PC-3 (cell line): Measurements from ENCODE around the gene ELMOD3. TPM values are rescaled to one million over a fixed set of nuclear protein-coding genes. Genes with fewer than 3 reads are reported as not detected.
A peak's percentile ranks its signal among the peaks of the same experiment; 100 is the strongest.

Experiments
- ATAC-seq: fragments of 200-7000 bp; cut with Tn5 transposase; 2 replicates; pipeline ENCODE4 v1.9.1; 2020; ENCODE audit warnings: mild to moderate bottlenecking, moderate library complexity
- BruUV-seq: library from RNA; stranded (reverse); fragments of 400-500 nt; replicated peaks from 2 replicates; lab custom pipeline; 2021; lab: Mats Ljungman, UMichigan
- CTCF ChIA-PET: fragments of 300-600 bp; sonication (Branson Sonifier 250); formaldehyde crosslinking; loops from one replicate; lab custom pipeline; 2022; ENCODE audit warnings: antibody characterized with exemption; lab: Charles Lee
- POLR2A ChIA-PET: fragments of 300-600 bp; sonication (Branson Sonifier 250); formaldehyde crosslinking; loops from one replicate; lab custom pipeline; 2022; ENCODE audit warnings: antibody characterized with exemption; ENCODE audit not compliant: unreplicated experiment; lab: Charles Lee
- DNase-seq: peaks from one replicate; pipeline ENCODE4 v3.0.0-alpha.2; 2015
- H2AFZ ChIP-seq: fragments of 300-600 bp; sonication (generic); 2 replicates; pipeline ENCODE4 v1.6.0; 2016; ENCODE audit warnings: antibody characterized with exemption, low read length
- H3F3A ChIP-seq: fragments of 300-600 bp; sonication (generic); one replicate; pipeline ENCODE4 v1.6.0; 2017; ENCODE audit warnings: antibody characterized with exemption, low read length, control low read depth, mild to moderate bottlenecking; ENCODE audit not compliant: unreplicated experiment
- H3K27ac ChIP-seq: fragments of 300-600 bp; sonication (generic); 2 replicates; pipeline ENCODE4 v1.5.1; 2016; ENCODE audit warnings: mild to moderate bottlenecking, low read length
- H3K27me3 ChIP-seq: fragments of 300-600 bp; sonication (generic); 2 replicates; pipeline ENCODE4 v1.6.1; 2016; ENCODE audit warnings: low read length, mixed read lengths
- H3K36me3 ChIP-seq: fragments of 300-600 bp; sonication (generic); 2 replicates; pipeline ENCODE4 v1.6.1; 2016; ENCODE audit warnings: low read depth, mixed run types, low read length, mixed read lengths
- H3K4me1 ChIP-seq: fragments of 300-600 bp; sonication (generic); 2 replicates; pipeline ENCODE4 v1.5.1; 2016; ENCODE audit warnings: low read length; ENCODE audit not compliant: insufficient read depth
- H3K4me2 ChIP-seq: fragments of 300-600 bp; sonication (generic); 2 replicates; pipeline ENCODE4 v1.6.0; 2016; ENCODE audit warnings: low read length
- H3K4me3 ChIP-seq: fragments of 300-600 bp; sonication (generic); 2 replicates; pipeline ENCODE4 v1.5.1; 2016; ENCODE audit warnings: mild to moderate bottlenecking, low read length, mixed read lengths
- H3K79me2 ChIP-seq: fragments of 300-600 bp; sonication (generic); 2 replicates; pipeline ENCODE4 v1.6.1; 2017; ENCODE audit warnings: low read length, mixed read lengths
- H3K9ac ChIP-seq: fragments of 300-600 bp; sonication (generic); 2 replicates; pipeline ENCODE4 v1.6.0; 2016; ENCODE audit warnings: mild to moderate bottlenecking, low read length
- H3K9me2 ChIP-seq: fragments of 300-600 bp; sonication (generic); replicated peaks from 2 replicates; pipeline ENCODE4 v1.6.1; 2016; ENCODE audit warnings: mixed run types, low read length, mixed read lengths
- H3K9me3 ChIP-seq: fragments of 300-600 bp; sonication (generic); 2 replicates; pipeline ENCODE4 v1.6.1; 2016; ENCODE audit warnings: low read length, mixed read lengths
- H4K20me1 ChIP-seq: fragments of 300-600 bp; sonication (generic); 2 replicates; pipeline ENCODE4 v1.6.1; 2016; ENCODE audit warnings: low read length, mixed read lengths
- CTCF ChIP-seq: fragments of 300-600 bp; sonication (generic); conservative IDR thresholded peaks from 2 replicates; pipeline ENCODE4 v1.5.1; 2017; ENCODE audit warnings: antibody characterized with exemption, low read depth, mild to moderate bottlenecking, low read length
- EZH2 ChIP-seq: fragments of 300-600 bp; sonication (generic); IDR thresholded peaks from one replicate; pipeline ENCODE4 v1.6.1; 2017; ENCODE audit warnings: antibody characterized with exemption, mild to moderate bottlenecking, low read length; ENCODE audit not compliant: unreplicated experiment
- EZH2phosphoT487 ChIP-seq: fragments of 300-600 bp; sonication (generic); IDR thresholded peaks from 2 replicates; pipeline ENCODE4 v1.6.1; 2018; ENCODE audit warnings: mild to moderate bottlenecking, antibody characterized with exemption, low read length, borderline replicate concordance
- intact Hi-C: fragments of 100-400 bp; cut with micrococcal nuclease; formaldehyde crosslinking; loops from 2 replicates; pipeline ENCODE4 v1.9.0; 2023
- total RNA-seq: library from RNA; depleted of rRNA; stranded (reverse); fragments of >200 nt; gene quantifications from 2 replicates; pipeline ENCODE4 v1.2.3, GENCODE V29; 2014

ELMOD3 gene
- total RNA-seq, 1 experiment from 2014 or later, result 19.0 TPM

DNA sequence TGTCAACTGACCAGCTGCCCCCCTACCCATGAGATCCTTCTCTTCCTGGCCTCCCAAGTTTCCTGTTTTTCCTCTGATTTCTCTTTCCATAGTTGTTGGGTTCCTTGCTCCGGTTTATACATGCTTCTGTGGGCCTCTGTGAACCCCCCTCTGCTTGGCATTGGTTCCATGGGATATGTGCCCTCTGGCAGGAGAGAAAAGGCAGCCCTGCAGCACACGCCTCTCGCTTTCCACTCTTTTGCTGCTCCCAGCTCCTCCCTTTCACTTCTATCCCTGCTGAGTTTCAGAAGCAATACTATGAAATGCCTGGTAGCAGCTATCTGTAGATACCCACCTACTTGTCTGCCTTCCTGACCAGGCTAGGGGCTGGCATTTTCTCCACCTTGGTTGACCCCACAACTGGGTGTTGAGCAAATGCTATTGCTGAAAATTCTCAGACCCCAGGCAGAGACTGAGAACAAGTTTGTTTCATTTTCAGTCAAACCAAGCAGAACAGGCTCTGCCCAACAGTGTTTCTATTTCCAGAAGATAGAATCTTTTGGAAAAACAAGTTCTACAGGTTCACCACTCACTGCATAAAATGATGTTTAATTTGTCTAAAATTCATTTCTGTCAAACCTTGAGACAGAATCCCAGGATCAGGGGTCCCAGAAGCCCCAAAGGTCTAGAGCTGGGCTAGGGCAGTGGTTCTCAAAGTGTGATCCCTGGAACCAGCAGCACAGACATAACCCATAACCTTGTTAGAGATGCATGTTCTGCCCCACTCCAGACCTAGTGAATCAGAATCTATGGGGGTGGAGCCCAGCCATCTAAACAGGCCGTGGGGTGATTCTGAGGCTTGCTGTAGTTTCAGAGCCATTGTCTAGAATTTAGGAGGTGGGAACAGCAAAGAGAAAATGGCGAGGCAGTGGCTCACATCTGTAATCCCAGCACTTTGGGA lies 42.2 kb downstream of the ELMOD3 start:
- CTCF ChIA-PET, result no interaction called here
- ATAC-seq (peak; percentile 40; the same call in 1 of the 2 replicates), DNase-seq (peak; percentile 70)
- no peaks in the 10 kb centered on the region for H3F3A ChIP-seq
- H3K4me2 ChIP-seq, result peak overlapping the region; percentile 83
- POLR2A ChIA-PET, result interaction anchor here (0.6 kb wide), 1 partner anchor 180 kb away, joined by 4 read pairs; no protein-coding TSS in a partner anchor
- H3K36me3 ChIP-seq, result peaks cover 3% of the 10 kb centered on the region; the same call in 1 of the 2 replicates
- no peak overlapping the region for H2AFZ ChIP-seq
- H3K27me3 ChIP-seq, result no peaks in the 10 kb centered on the region
- H3K27ac ChIP-seq, result peak overlapping the region; percentile 46
- 0 out of 2 replicates have a peak overlapping the region, but pooled peaks have one; percentile 2 for H3K9ac ChIP-seq
- peaks cover 19% of the 10 kb centered on the region for H3K4me1 ChIP-seq
- BruUV-seq, result no TSS peak
- intact Hi-C loops, result no loop called here
- H3K79me2 ChIP-seq, result no peaks in the 10 kb centered on the region
- TF ChIP-seq CTCF (no peak), EZH2phosphoT487 (no peak), EZH2 (no peak)
- no peaks in the 10 kb centered on the region for H3K9me2 ChIP-seq
- peak overlapping the region; percentile 48 for H3K4me3 ChIP-seq
- H3K9me3 ChIP-seq, result no peaks in the 10 kb centered on the region
- no peaks in the 10 kb centered on the region for H4K20me1 ChIP-seq

GRCh38 chr2:85397925-85398331 lies 43.4 kb downstream of the ELMOD3 start:
- intact Hi-C loops, result no loop called here
- H3K27me3 ChIP-seq, result no peaks in the 10 kb centered on the region
- ATAC-seq (no peak), DNase-seq (no peak)
- H3K36me3 ChIP-seq, result peaks cover 3% of the 10 kb centered on the region; the same call in 1 of the 2 replicates
- H3K27ac ChIP-seq, result no peak overlapping the region
- H3K79me2 ChIP-seq, result no peaks in the 10 kb centered on the region
- H3K9me2 ChIP-seq, result no peaks in the 10 kb centered on the region
- no TSS peak for BruUV-seq
- no peaks in the 10 kb centered on the region for H3F3A ChIP-seq
- H4K20me1 ChIP-seq, result no peaks in the 10 kb centered on the region
- peaks cover 19% of the 10 kb centered on the region for H3K4me1 ChIP-seq
- no peak overlapping the region for H3K9ac ChIP-seq
- no peak overlapping the region for H3K4me2 ChIP-seq
- H3K9me3 ChIP-seq, result no peaks in the 10 kb centered on the region
- CTCF ChIA-PET, result no interaction called here
- TF ChIP-seq EZH2 (no peak), CTCF (no peak), EZH2phosphoT487 (no peak)
- H2AFZ ChIP-seq, result no peak overlapping the region
- H3K4me3 ChIP-seq, result no peak overlapping the region
- POLR2A ChIA-PET, result no interaction called here
